Skeletal muscle cell (primary cell): ENCODE data around the gene RPP40.
"Not testable (repeated sequence)": the region's sequence is repeated elsewhere in the genome, so short reads cannot be mapped to it uniquely, and the experiment has no call there.

Experiments
- DNase-seq: peaks from one replicate; pipeline ENCODE4 v3.0.0-alpha.2; 2010; ENCODE audit warnings: low read depth
- H3K4me3 ChIP-seq: 2 replicates; pipeline ENCODE4 v1.5.1; 2011; ENCODE audit warnings: low read depth, mild to moderate bottlenecking, control low read depth, low read length, moderate library complexity

RPP40 gene

GRCh38 chr6:5023923-5024322 lies 20.1 kb upstream of the RPP40 start:
- DNase-seq: no peak
- no peak overlapping the region for H3K4me3 ChIP-seq

- H3K4me3 ChIP-seq: no peak overlapping the region
- DNase-seq: no peak
Measured at GRCh38 chr6:5020142-5020541, 16.3 kb upstream of the RPP40 start.

GRCh38 chr6:5014072-5014561 lies 10.3 kb upstream of the RPP40 start:
- H3K4me3 ChIP-seq: no peak overlapping the region
- no peak for DNase-seq

- no peak for DNase-seq
- no peak overlapping the region for H3K4me3 ChIP-seq
Measured at GRCh38 chr6:5012519-5012918, 8.7 kb upstream of the RPP40 start.

- no peak overlapping the region for H3K4me3 ChIP-seq
- DNase-seq: no peak
Measured at GRCh38 chr6:5011346-5011745, 7.5 kb upstream of the RPP40 start.

- no peak for DNase-seq
- H3K4me3 ChIP-seq: no peak overlapping the region
Measured at GRCh38 chr6:5007531-5007930, 3.7 kb upstream of the RPP40 start.

- H3K4me3 ChIP-seq: no peak overlapping the region
- no peak for DNase-seq
Measured at GRCh38 chr6:5006222-5006621, 2.4 kb upstream of the RPP40 start.

- not testable (repeated sequence) for DNase-seq, H3K4me3 ChIP-seq
Measured at GRCh38 chr6:5005038-5005433, 1.2 kb upstream of the RPP40 start.

GRCh38 chr6:5004373-5005037 lies 668 bp upstream of the RPP40 start:
- peak overlapping the region; percentile 62 for H3K4me3 ChIP-seq
- peak; percentile 4 for DNase-seq

- no peak overlapping the region for H3K4me3 ChIP-seq
- no peak for DNase-seq
Measured at GRCh38 chr6:4999586-4999985, 4.3 kb downstream of the RPP40 start.

- no peak for DNase-seq
- H3K4me3 ChIP-seq: no peak overlapping the region
Measured at GRCh38 chr6:4997862-4998261, 6.0 kb downstream of the RPP40 start.

GRCh38 chr6:4994741-4995140 lies 9.1 kb downstream of the RPP40 start:
- DNase-seq: no peak
- no peak overlapping the region for H3K4me3 ChIP-seq

GRCh38 chr6:4987432-4987831 lies 16.4 kb downstream of the RPP40 start:
- no peak for DNase-seq
- H3K4me3 ChIP-seq: no peak overlapping the region

- no peak for DNase-seq
- H3K4me3 ChIP-seq: no peak overlapping the region
Measured at GRCh38 chr6:4986999-4987398, 16.8 kb downstream of the RPP40 start.

GRCh38 chr6:4983322-4983721 lies 20.5 kb downstream of the RPP40 start:
- DNase-seq: no peak
- H3K4me3 ChIP-seq: no peak overlapping the region

- DNase-seq: no peak
- no peak overlapping the region for H3K4me3 ChIP-seq
Measured at GRCh38 chr6:4981761-4982160, 22.1 kb downstream of the RPP40 start.

- DNase-seq: no peak
Measured at GRCh38 chr6:4979426-4979825, 24.4 kb downstream of the RPP40 start.

GRCh38 chr6:4977468-4977867 lies 26.4 kb downstream of the RPP40 start:
- DNase-seq: no peak
- H3K4me3 ChIP-seq: no peak overlapping the region

More at GRCh38 chr6:4979426-4979825, 24.4 kb downstream of the RPP40 start:
- no peak overlapping the region for H3K4me3 ChIP-seq

GRCh38 chr6:4975506-4975905 lies 28.3 kb downstream of the RPP40 start:
- no peak for DNase-seq

GRCh38 chr6:4974962-4975361 lies 28.9 kb downstream of the RPP40 start:
- no peak overlapping the region for H3K4me3 ChIP-seq
- DNase-seq: no peak

More at GRCh38 chr6:4975506-4975905, 28.3 kb downstream of the RPP40 start:
- H3K4me3 ChIP-seq: no peak overlapping the region

- DNase-seq: peak; percentile 25
- no peak overlapping the region for H3K4me3 ChIP-seq
Measured at GRCh38 chr6:4973982-4974745, 29.7 kb downstream of the RPP40 start.
